ENCODE results near the gene RUBCNL.

GRCh38 chr13:46293436-46293835 is 93.6 kb downstream of the RUBCNL start:
- TF ChIP-seq POLR2A (IDR thresholded peaks at IDR 0.05), result no peak
- TF ChIP-seq, protein P1, sequence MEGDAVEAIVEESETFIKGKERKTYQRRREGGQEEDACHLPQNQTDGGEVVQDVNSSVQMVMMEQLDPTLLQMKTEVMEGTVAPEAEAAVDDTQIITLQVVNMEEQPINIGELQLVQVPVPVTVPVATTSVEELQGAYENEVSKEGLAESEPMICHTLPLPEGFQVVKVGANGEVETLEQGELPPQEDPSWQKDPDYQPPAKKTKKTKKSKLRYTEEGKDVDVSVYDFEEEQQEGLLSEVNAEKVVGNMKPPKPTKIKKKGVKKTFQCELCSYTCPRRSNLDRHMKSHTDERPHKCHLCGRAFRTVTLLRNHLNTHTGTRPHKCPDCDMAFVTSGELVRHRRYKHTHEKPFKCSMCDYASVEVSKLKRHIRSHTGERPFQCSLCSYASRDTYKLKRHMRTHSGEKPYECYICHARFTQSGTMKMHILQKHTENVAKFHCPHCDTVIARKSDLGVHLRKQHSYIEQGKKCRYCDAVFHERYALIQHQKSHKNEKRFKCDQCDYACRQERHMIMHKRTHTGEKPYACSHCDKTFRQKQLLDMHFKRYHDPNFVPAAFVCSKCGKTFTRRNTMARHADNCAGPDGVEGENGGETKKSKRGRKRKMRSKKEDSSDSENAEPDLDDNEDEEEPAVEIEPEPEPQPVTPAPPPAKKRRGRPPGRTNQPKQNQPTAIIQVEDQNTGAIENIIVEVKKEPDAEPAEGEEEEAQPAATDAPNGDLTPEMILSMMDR (IDR thresholded peaks at IDR 0.05), result no peak
- no peak for TF ChIP-seq POLR2AphosphoS5 (IDR thresholded peaks at IDR 0.05)
